NCI-H2029 treated with DMSO at 0.1 percent for 48 hours (cell line): Measurements from ENCODE around the gene GLP2R.

Experiments
- DNase-seq: peaks from one replicate; lab custom pipeline; 2025; lab: John Stamatoyannopoulos, UW

The GLP2R gene

DNA sequence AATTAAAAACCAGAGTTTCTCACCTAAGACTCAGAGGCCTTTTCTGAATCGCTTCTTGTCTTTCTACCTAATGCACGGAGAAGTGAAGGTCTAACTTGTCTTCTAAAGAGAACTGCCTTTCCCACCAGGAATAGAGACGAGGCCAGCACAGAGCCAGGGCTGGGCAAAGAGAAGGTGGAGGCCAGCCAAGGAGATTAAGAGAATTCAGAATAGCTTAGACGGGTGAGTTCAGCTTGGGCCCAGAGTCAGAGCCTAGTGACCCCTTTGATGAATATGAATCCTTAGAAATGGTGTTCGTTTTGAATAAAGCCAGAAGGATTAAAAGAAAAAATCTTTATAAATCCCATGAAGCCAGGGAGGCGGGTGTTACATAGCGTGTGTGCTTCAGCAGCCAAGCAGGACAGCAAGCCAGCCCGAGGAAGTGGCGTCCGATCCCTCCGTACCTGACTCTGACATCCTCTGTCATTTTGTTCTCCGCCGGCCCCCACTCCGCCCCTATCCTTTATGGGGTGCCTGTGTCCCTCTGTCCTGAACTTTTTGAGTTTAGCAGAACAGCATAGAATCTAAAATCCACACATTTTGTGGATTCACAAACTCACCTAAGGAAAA, 11.3 kb upstream of the GLP2R start:
- no peak for DNase-seq

DNA sequence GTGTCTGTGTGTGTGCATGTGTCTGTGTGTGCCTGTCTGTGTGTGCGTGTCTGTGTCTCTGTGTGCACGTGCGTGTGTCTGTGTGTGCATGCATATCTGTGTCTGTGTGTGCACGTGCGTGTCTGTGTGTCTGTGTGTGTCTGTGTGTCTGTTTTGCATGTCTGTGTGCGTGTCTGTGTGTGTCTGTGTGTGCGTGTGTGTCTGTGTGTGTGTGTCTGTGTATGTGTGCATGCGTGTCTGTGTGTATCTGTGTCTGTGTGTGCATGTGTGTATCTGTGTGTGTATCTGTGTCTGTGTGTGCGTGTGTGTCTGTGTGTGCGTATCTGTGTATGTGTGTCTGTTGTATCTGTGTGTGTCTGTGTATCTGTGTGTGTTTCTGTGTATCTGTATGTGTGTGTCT, 9.3 kb upstream of the GLP2R start:
- DNase-seq: no peak

DNA sequence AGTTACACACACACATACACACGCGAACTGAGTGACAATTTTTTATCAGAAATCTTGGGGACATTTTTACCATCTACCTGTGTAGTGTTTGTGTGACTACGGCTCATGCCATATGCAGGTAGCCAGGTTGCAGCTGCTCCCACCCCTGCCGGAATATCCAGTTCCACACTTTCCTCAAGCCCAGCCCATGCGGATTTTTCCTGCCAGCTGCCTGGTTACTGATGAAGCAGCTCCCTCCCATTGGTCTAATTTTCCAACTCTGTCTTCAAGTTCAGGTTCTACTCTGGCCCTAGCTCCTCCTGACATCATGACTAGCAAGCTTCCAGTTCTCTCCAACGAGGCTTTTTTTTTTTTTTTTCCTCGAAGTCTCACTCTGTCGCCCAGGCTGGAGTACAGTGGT, 8.6 kb upstream of the GLP2R start:
- DNase-seq: no peak

DNA sequence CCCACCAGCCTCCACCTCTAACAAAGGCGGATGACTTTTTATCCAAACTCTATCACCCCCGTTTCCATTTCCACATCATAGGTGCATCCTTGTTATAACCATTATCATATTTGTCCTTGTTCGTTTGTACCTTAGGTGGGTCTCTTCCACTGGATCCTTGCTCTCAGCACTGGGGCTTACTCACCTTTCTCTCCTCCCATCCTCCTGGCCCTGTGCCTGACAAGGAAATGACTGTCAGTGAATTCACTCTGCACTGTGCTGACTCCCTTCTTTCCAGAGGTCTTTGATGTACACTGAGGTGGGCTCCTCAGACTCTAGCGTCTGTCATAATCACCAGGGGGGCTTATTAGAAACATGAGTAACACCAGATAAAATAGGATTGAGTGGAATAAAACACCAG, 7.0 kb upstream of the GLP2R start:
- DNase-seq: no peak

DNA sequence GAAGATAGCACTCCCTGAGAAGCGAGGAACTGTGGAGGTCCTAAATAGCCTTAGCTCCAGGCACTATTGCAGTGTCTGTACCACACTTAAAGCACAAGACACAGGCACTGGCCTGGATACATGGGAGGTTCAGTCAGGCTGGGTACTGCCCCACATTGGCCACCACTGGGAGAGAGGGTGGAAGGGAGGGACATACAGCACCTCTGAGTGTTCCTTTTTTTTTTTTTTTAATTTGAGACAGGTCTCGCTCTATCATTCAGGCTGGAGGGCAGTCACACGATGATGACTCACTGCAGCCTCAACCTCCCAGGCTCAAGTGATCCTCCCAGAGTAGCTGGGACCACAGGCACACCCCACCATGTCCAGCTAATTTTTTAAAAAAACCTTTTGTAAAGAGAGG, 5.3 kb upstream of the GLP2R start:
- no peak for DNase-seq

DNA sequence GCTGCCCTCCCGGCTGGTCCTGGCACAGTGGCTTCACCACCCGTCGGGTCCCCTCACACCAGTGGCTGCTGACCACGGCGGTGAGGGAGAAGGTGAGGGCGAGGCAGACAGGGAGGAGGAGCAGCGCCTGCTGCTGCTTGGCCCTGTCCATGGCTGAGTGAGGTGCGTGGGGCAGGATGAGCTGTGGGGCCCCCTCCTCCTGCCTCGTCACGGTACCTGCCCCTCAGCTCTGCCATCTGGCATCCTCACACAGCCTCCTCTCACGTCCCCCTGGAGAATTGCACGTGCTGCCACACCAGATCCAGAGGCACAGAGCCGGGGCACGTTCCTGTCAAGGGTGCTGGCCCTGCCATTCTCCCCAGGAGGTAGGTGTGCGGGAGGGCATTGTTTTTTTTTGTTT, 3.8 kb upstream of the GLP2R start, which contains the start of gene GSG1L2:
TSS of gene GSG1L2 (minus strand) at position 159 of the 400 bp plus-strand sequence. CDS start at position 151, 8 bp downstream.
- no peak for DNase-seq

DNA sequence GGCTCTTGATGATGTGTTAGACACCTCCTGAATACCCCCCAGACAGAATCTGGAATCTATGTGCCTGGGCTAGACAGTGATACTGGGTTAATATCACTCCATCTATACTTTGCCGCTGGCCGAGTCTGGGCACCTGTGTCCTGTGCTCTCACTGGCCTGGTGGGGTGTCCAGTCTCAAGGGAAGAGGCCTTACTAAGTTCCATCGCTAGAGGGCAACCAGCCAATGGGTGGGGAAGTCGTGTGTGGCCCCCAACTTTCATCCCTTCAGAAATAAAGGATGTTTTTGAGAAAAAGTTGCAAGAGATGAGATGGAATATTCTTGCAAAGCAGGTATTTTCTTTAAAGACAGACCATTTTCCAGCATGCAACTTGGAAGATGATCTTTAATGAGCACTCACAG, 1.6 kb upstream of the GLP2R start:
- no peak for DNase-seq

DNA sequence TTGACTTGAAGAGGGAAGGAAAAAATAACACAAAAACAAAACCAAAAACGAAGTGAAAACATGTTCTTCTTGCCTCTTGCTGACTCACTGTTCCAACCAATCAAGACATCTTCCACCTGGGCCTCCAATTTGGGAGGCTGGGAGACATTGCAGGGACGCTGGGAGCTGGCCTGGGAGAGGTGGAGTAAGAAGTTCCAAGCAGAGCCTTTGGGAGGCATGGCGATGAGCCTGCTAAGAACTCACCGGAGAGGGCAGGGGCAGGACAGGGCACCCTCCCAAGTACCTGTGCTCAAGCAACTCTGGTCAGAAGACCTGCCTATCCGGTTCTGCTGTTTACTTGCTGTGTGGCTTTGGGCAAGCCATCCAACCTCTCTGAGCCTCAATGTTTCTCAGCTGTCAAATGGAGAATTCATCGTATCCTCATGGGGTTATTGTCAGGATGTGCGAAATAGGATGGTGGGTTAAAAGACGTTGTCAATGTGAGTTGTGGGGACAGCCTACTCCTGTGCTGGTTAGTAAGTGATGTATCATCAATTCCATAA, 856 bp upstream of the GLP2R start:
- DNase-seq: no peak

DNA sequence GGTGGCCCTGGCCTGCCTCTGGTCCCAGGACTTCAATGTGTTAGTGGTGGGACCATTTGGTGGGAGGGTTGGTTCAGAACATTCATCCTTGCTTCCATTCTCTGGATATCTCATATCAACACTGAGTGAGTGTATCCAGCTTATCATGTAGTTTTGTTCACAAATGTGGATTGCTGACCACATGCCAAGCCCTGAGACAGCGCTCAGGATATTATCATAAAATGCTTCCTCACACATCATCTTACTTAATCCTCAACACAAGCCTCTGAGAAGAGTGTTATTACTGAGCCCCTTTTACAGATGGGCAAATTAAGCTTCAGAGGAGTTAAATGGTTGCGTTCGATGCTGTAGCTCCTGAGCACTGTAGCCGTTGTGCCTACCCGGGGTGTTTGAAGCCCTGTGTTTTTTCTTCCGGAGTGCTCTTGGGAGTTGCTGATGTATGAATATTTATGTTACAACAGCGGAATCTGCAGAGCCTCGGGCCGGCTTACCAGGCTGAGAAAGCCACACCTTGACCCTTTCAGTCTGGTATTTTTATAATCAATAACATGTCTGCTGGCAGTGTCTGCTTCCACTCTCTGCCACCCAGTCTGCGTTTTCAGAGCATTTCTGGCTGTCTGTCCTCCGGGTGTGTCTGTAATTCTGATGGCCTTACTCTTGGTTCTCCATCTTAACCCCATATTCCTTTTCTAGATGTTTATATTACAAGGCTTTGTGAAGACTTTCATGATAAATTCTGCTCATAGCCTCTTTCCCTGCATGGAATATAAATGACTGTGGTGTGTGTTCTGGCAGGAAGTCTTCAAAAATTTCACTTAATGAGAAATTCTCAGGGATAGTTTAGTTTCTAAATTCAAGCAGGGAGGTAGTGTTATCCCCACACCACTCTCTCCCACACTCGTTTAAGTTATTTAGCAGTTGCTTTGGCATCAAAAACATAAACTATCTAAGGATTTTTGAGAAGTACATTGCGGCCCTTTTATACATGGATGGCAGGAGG, 2.9 kb downstream of the GLP2R start:
- DNase-seq: no peak

DNA sequence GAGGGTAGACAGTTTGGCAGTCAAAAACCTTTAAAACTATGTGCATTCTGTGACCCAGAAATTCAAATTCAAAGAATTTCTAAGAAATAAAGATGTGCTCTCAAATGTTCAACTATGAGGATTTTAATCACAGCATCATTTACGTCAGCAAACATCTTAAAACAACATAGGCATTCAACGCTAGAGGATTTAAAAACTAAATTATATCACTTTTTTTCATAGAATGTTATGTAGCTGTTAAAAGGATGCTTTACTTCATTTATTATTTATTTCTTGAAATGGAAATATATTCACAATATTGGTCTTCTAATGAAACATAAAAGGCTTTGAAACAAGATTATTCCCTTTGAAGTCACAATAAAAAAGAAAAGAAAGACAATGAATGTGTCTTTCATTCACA, 3.6 kb downstream of the GLP2R start:
- DNase-seq: no peak

DNA sequence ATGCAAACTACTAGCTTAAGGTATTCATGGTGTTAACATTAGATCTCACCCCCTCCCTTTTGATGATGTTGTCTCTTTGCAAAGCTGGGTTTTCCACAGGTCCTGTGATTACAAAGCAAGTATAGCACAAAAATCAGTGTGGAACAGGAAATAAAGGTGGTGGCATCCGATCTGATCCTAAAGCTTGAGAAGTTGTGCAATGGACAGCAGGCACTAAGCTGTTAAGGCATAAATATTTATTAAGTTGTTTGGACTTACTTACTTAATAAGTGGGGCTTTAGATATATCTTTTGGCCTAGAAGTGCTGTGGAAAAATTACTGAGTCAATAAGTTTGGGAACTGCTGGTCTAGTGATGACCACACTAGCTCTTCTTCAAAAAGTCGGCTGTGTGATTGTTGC, 5.0 kb downstream of the GLP2R start:
- no peak for DNase-seq

DNA sequence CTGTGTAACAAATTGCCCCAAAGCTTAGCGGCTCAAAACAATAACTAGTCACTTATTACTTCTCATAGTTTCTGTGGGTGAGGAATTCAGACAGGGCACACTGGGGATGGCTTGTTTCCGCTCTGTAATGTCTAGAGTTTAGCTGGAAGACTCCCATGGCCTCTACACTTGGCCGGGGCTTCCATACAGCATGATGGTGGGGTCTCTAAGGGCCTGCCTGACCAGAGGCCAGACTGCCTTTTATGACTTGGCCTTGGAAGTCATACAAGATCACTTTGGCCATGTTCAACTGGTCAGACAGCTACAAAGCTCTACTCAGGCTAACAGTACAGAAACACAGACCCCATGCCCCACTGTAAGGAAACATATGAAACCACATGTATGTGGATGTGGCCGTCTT, 8.2 kb downstream of the GLP2R start:
- DNase-seq: no peak

DNA sequence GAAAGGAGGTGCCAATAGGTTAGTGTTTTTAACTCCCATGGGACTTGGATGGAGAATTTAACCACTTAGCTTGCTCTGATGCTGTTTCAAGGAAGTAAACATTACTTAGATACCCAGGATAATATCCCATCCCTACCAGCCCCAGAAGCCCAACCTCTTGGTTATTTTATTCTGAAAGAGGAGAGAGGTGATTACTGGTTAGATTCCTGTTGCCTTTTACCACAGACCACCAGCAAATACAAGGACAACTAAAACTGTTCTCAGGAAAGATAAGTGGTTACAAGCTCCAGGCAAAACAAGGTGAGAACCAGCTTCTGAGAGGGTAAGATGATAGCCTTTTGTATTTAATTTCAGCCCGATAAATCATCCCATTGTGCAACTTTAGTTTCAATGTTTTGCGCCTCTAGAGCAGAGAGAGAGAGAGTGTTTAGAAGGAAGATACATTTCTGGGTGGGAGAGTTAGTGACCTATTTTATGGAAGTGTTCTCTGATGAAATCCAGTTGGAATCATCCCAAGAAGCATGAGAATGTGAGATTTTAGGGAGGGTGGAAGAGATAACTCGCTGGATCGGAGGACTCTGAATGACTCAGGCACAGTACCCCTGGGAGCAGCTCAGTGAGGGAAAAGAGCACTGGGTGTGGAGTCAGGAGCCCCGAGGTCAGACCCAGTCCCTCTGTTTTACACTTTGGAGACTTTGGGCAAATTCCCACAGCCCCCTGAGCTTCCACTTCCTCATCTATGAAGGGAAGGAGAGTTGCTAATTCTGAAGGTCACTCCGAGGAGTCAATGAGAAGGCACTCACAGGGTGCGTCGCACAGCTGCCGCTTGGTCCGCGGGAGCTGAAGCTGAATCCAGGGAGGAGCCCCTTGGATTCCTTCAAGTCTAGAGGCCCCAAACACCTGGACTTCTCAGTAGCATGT, 12.1 kb downstream of the GLP2R start:
- DNase-seq: no peak

DNA sequence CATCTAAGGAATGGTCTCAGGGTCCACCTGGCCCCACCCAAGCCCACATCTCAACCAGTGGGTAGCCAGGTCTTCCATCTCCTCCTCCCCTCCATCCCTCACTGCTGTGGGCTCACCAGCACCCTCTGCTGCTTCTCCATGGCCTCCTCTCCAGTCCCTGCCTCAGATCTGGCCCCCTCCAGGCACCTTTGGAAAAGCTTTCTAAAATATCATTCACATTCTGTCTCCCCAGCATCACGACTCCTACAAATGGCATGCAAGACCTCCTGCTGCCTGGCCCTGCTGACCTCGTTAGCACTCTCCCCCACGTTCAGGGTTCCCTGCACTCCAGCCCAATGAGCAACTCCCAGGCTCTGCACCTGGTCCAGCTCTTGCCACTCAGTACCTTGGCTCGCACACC, 13.7 kb downstream of the GLP2R start:
- DNase-seq: no peak

DNA sequence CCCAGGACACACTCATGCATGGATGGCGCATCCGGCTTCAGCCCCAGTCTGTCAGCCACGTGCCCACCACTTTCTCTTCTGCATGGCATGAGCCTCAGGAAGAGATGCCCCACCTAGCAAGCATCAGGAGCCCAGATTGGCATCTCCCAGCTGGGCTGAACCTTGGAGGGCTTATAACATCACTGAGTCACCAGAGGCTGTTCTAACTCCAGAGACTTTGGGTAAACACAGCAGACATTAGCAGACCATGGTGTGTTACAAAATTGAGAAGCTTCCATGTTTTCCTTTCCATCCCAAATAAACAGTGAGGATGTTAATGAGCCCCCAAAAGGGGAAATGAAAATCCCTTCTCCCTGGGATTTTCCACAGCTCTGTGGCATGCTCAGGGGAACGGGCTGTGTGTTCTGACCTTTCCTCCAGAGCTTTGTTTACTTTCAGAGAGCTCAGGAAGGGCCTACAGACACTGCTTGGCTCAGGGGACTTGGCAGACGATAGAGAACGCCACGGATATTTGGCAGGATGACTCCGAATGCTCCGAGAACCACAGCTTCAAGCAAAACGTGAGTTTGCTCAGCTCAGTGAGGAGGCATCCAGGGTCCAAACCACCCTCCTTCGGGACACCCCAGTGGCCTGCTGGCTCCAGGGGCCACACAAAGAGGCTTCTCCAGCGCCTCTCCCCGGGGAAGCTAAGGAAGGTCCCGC, 16.5 kb downstream of the GLP2R start:
- DNase-seq: no peak

DNA sequence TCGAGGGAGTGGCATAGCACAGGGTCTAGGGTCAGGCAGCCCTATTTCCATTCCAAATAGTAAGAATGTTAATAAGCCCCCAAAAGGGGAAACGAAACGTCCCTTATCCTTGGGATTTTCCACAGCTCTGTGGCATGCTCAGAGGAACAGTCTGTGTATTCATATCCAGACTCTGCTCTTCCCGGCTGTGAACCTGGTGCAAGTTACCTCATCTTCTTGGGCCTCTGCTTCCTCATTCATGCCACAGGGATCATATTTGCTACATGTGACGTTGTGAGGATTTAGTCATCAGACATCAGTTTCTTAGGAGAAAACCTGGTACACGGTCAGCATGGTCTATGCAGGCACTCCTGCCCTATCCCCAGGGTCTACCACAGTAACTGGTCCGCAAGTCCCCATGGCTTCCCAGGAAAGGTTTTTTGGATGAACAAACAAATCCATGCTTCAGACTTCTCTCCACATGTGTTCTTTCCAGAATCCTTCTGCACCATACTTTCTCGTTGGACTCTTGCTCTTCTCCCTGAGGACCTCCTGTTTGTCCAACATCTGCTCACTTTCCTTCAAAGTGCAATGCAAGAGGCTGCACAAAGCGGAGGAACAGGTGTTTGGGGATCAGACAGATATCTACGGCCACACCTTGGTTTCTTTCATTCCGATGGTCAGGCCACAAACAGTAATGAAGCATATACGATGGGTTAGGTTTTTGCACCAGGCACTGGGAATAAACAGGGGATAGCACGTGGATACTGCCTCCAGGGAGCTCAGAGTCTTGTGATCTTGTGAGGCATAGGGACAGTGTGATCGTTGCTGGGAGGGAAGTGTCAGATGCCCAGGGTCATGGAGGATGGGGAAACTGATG, 17.7 kb downstream of the GLP2R start:
- no peak for DNase-seq

DNA sequence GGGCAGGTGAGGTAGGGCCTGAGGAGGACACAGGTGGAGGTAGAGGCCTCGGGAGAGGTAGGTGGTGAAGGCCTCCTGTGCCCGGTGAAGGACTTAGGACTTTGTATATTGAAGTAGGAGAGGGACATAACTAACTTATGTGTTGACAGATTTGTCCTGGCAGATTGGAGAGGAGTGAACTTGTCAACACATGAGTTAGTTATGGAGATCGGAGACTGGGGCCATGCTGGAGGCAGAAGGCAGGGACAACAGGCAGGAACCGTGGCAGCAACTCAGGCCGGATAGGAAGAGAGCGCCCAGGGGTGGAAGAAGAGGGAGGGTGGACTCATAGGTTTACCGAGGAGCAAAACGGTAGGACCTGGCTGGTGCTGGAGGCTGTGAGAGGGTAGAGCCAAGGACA, 18.4 kb downstream of the GLP2R start:
- DNase-seq: no peak

DNA sequence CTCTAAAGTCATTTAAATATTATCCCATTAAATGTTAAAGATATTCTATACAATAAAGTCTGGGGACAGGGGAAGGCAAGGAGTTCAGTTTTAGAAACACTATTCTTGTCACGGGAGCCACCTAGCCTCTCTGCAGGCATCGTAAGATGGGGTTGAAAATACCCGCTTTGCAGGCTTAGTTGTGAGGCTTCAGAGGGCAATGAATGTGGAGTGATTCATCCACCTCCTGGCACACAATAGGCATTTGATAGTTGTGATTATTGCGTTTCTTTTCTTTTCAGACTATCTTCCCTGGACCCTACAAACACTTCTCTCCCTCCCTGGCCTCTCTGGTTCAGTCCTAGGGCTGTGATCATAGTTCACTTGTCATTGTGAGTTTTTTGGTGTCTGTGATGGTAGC, 19.6 kb downstream of the GLP2R start:
- DNase-seq: no peak

DNA sequence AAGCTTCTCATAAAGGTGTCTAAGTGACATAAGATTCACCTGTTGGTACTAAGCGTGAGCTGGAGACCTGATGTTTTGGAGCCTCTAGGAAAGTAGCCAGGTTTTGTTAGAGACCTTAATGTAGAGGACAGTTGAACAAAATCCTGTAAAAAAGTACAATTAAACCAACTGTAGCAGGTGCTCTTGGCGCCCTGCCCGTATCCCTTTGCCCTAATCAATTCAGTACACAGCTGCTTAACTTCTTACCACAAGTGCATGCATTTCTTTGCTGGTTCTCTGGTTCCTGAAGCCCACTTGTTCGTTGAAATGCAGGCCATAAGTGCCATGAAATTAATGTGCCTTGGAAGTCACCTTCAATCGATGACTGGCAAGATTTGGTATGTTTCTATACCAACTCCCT, 24.4 kb downstream of the GLP2R start:
- no peak for DNase-seq

DNA sequence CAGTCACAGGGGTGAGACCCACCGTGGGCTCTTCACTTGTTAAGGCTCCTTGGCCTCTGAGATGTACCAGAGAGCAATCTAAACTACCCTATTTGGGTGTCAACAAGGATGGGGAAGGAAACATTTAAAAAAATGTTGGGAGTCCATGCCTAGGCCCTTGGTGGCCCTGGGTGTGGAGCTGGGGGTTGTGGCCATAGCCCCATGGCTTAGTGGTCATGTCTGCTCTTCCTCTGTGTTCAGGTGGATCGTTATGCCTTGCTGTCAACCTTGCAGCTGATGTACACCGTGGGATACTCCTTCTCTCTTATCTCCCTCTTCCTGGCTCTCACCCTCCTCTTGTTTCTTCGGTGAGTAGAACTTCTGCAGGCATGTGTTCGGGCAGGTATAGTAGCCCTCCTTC, 28.5 kb downstream of the GLP2R start:
- DNase-seq: no peak

DNA sequence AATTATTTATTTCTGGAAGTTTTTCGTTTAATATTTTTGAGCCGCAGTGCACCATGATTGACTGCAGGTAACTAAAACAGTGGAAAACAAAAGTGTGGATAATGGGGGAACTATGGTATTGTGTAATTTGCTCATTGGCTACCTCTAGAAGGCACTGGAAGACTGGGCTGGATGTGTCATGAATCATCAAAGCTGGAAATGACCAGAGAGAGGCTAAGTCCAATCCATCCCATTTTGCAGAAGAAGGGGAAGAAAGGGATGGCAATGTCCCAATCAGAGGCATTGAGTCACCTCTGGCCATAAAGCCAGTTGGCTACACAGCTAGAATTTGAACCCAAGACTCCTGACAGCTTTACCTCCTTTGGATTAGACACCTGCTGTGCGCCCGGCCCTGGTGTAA, 29.3 kb downstream of the GLP2R start:
- no peak for DNase-seq
